Suprapubic skin (tissue), 4 donors: ENCODE measurements around the gene MXI1.

Experiments used
- POLR2A ChIP-seq, 2 donors: fragments of 450-650 bp; IDR thresholded peaks; one replicate each; pipeline ENCODE4 v1.6.1; 2017; ENCODE audit warnings: antibody characterized with exemption in 2 of 2, mild to moderate bottlenecking in 2 of 2, moderate library complexity in 2 of 2
- POLR2AphosphoS5 ChIP-seq, 3 donors: sonication (generic); formaldehyde crosslinking; IDR thresholded peaks; one replicate each; pipeline ENCODE4 v1.6.1; 2017; ENCODE audit warnings: antibody characterized with exemption in 3 of 3

DNA sequence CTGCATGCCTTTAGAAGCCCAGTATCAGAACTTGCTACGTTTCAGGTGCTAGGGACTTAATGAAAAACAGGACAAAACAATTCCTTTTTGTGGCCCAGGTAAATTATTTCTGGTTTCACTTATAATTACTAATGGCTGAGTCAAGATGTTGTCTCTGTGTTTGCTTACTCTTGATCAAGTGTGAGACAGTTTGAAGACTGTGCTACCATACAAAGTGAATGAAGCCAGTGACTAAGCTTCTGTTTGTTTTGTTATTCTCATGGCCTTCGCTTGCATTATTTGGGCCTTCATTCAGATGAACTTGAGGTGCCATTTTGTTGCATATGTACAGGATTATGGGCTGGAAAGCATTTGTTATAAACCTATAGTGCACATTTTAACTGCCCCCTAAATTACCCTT is 79.4 kb downstream of the MXI1 start:
- TF ChIP-seq POLR2A (IDR thresholded peaks at IDR 0.05) (no peak), POLR2AphosphoS5 (IDR thresholded peaks at IDR 0.05) (no peak)
